Activated CD4-positive, alpha-beta memory T cell treated with anti-CD3 and anti-CD28 coated beads for 36 hours (primary cell): ENCODE data around the gene PER3. TPM values are rescaled to one million over a fixed set of nuclear protein-coding genes. Genes with fewer than 3 reads are reported as not detected.
"Not testable (repeated sequence)": the region's sequence is repeated elsewhere in the genome, so short reads cannot be mapped to it uniquely, and the experiment has no call there.

Source experiments
- CTCF ChIA-PET: fragments of 350-600 bp; sonication (Branson Sonifier 250); formaldehyde crosslinking; loops from one replicate; lab custom pipeline; 2021; ENCODE audit warnings: antibody characterized with exemption, inconsistent platforms; lab: Charles Lee
- POLR2A ChIA-PET: fragments of 350-600 bp; sonication (Branson Sonifier 250); formaldehyde crosslinking; loops from one replicate; lab custom pipeline; 2021; ENCODE audit warnings: antibody characterized with exemption; lab: Charles Lee
- DNase-seq: peaks from one replicate; pipeline ENCODE4 v3.0.0-alpha.2; 2020
- H3K27ac Mint-ChIP-seq: one replicate; pipeline ENCODE4 v1.8.0; 2021; ENCODE audit warnings: mixed read lengths
- H3K27me3 Mint-ChIP-seq: one replicate; pipeline ENCODE4 v1.8.0; 2021; ENCODE audit warnings: mixed read lengths
- H3K36me3 Mint-ChIP-seq: one replicate; pipeline ENCODE4 v1.8.0; 2021; ENCODE audit warnings: mixed read lengths
- H3K4me1 Mint-ChIP-seq: one replicate; pipeline ENCODE4 v1.8.0; 2021; ENCODE audit warnings: low read depth, mixed read lengths
- H3K4me3 Mint-ChIP-seq: one replicate; pipeline ENCODE4 v1.8.0; 2021; ENCODE audit warnings: mild to moderate bottlenecking, mixed read lengths
- H3K9me3 Mint-ChIP-seq: one replicate; pipeline ENCODE4 v1.8.0; 2021; ENCODE audit warnings: mixed read lengths
- intact Hi-C: fragments of 100-400 bp; cut with micrococcal nuclease; formaldehyde crosslinking; loops from one replicate; pipeline ENCODE4 v1.15.1; 2023
- total RNA-seq, 2 experiments: library from RNA; stranded (reverse); gene quantifications; one replicate each; pipeline ENCODE4 v1.2.3, GENCODE V29; 2021

The PER3 gene
- total RNA-seq, 2 experiments from 2014 or later, result 2.3 to 2.9 TPM

- Mint-ChIP-seq H3K4me1 (peaks cover 18% of the 10 kb centered on the region), H3K9me3 (no peaks in the 10 kb centered on the region), H3K4me3 (no peak overlapping the region), H3K36me3 (peaks cover 23% of the 10 kb centered on the region), H3K27ac (no peak overlapping the region), H3K27me3 (no peaks in the 10 kb centered on the region)
- ChIA-PET CTCF (no interaction called here), POLR2A (no interaction called here)
- no peak for DNase-seq
- intact Hi-C loops, result loop anchor here (10.0 kb wide), 1 partner anchor 124 kb away; no protein-coding TSS in a partner anchor
These were observed 3.1 kb upstream of the PER3 start for GRCh38 chr1:7780976-7781375.

GRCh38 chr1:7781501-7781900 lies 2.6 kb upstream of the PER3 start:
- intact Hi-C loops, result loop anchor here (10.0 kb wide), 1 partner anchor 123 kb away; no protein-coding TSS in a partner anchor
- Mint-ChIP-seq H3K4me3 (no peak overlapping the region), H3K27ac (no peak overlapping the region), H3K27me3 (no peaks in the 10 kb centered on the region), H3K36me3 (peaks cover 21% of the 10 kb centered on the region), H3K4me1 (peaks cover 17% of the 10 kb centered on the region), H3K9me3 (no peaks in the 10 kb centered on the region)
- ChIA-PET CTCF (interaction anchor here (0.7 to 1.5 kb wide), 2 partner anchors 28 to 736 kb away, joined by 3 to 5 read pairs; no protein-coding TSS in a partner anchor), POLR2A (no interaction called here)
- DNase-seq, result no peak

DNA sequence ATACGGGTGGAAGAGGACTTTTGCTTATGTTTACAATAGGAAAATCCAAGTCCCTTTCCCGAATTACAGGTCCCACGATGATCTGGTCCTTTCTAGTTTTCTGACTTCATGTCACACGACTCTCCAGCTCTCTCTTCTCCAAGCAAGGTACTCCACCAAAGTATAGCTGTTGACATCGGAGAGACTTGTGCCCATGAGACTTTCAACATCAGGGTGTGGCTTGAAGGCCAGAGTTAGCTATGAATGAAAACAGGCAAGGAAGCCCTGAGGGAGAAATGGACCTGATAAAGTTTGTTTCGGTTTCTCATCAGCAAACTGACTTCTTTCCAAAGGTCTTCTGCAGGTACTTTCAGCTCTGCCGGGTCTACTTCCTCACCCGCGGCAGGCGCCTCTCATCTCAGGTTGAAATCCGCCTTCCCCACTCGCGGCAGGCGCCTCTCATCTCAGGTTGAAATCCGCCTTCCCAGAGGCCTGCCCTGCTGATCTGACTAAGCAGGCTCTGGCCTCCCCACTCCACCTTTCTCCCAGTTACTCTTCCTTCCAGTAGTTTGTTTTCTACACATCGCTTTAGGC lies 2.1 kb upstream of the PER3 start:
- Mint-ChIP-seq H3K4me1 (peaks cover 17% of the 10 kb centered on the region), H3K27me3 (no peaks in the 10 kb centered on the region), H3K27ac (no peak overlapping the region), H3K36me3 (peaks cover 18% of the 10 kb centered on the region), H3K9me3 (no peaks in the 10 kb centered on the region), H3K4me3 (no peak overlapping the region)
- intact Hi-C loops, result loop anchor here (10.0 kb wide), 1 partner anchor 123 kb away; no protein-coding TSS in a partner anchor
- POLR2A ChIA-PET, result no interaction called here
- no peak for DNase-seq
- CTCF ChIA-PET, result interaction anchor here (0.7 to 1.5 kb wide), 2 partner anchors 29 to 737 kb away, joined by 3 to 5 read pairs; no protein-coding TSS in a partner anchor

DNA sequence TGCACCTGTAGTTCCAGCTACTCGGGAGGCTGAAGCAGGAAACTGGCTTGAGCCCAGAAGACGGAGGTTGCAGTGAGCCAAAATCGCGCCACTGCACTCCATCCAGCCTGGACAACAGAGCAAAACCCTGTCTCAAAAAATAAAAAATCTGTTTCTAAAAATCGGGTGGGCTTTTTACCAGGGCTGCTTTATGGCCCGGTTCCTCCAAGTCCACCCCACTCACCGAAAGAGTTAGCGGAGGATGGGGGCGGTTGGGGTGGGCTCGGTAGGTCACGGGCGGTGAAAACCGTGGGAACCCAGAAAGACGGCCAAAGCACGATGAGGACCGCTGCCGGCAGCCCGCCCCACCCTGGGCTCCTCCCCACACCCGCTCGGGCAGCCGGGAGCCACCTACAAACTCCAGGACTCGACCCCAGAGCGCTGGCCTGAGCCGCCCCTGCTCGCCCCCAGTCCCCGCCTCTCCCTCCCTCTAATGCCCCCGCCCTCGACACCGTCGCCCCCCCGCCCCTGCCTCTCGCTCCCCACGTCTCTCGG lies 846 bp upstream of the PER3 start:
- peaks cover 10% of the 10 kb centered on the region for H3K36me3 Mint-ChIP-seq
- no peaks in the 10 kb centered on the region for H3K9me3 Mint-ChIP-seq
- H3K27ac Mint-ChIP-seq, result no peak overlapping the region
- ChIA-PET CTCF (no interaction called here), POLR2A (interaction anchor here (0.6 kb wide), 1 partner anchor 49 kb away, joined by 3 read pairs; no protein-coding TSS in a partner anchor)
- peak; percentile 49 for DNase-seq
- H3K27me3 Mint-ChIP-seq, result no peaks in the 10 kb centered on the region
- peak overlapping the region; percentile 65 for H3K4me3 Mint-ChIP-seq
- H3K4me1 Mint-ChIP-seq, result peaks cover 19% of the 10 kb centered on the region
- intact Hi-C loops, result loop anchor here (10.0 kb wide), 1 partner anchor 122 kb away; no protein-coding TSS in a partner anchor

DNA sequence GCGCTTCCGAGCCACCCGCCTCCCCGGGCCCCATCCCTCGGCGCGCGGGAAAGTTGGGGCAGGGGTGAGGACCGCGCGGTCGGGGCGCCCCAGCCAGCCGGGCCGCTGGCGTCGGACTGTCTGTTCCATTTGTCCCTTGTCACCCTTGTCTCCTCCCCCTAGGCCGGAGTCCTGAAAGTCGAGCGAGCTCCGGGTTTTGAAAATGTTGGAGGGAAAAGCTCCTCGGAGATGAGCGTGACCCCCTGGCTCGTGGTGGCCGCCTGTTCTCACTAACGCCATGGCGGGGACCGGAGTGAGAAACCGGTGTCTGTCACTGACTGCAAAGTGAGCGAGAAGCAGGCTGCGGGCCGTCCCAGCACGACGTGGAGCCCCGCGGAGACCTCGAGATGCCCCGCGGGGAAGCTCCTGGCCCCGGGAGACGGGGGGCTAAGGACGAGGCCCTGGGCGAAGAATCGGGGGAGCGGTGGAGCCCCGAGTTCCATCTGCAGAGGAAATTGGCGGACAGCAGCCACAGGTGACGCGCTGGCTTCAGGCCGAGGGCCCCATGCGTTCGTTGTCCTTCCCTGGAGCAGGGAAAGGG lies 491 bp downstream of the PER3 start:
- intact Hi-C loops, result loop anchor here (1.0 to 10.0 kb wide), 2 partner anchors 13 to 120 kb away; partner anchors contain the start of gene VAMP3
- H3K4me3 Mint-ChIP-seq, result peak overlapping the region; percentile 28
- no peak for DNase-seq
- no peak overlapping the region for H3K27ac Mint-ChIP-seq
- CTCF ChIA-PET, result no interaction called here
- no peaks in the 10 kb centered on the region for H3K9me3 Mint-ChIP-seq
- H3K4me1 Mint-ChIP-seq, result peaks cover 19% of the 10 kb centered on the region
- H3K36me3 Mint-ChIP-seq, result peaks cover 13% of the 10 kb centered on the region
- no peaks in the 10 kb centered on the region for H3K27me3 Mint-ChIP-seq
- POLR2A ChIA-PET, result no interaction called here

GRCh38 chr1:7785108-7785507 lies 1.0 kb downstream of the PER3 start:
- intact Hi-C loops, result loop anchor here (10.0 kb wide), 1 partner anchor 120 kb away; no protein-coding TSS in a partner anchor
- Mint-ChIP-seq H3K27me3 (no peaks in the 10 kb centered on the region), H3K9me3 (peaks cover 4% of the 10 kb centered on the region), H3K4me3 (no peak overlapping the region), H3K27ac (no peak overlapping the region), H3K4me1 (peaks cover 19% of the 10 kb centered on the region), H3K36me3 (peaks cover 16% of the 10 kb centered on the region)
- ChIA-PET CTCF (no interaction called here), POLR2A (no interaction called here)
- DNase-seq, result no peak

GRCh38 chr1:7786795-7787194 lies 2.7 kb downstream of the PER3 start:
- Mint-ChIP-seq H3K36me3 (peaks cover 28% of the 10 kb centered on the region), H3K4me1 (peaks cover 19% of the 10 kb centered on the region), H3K9me3 (peaks cover 19% of the 10 kb centered on the region), H3K27ac (no peak overlapping the region), H3K27me3 (no peaks in the 10 kb centered on the region), H3K4me3 (no peak overlapping the region)
- CTCF ChIA-PET, result no interaction called here
- DNase-seq, result no peak
- POLR2A ChIA-PET, result no interaction called here
- intact Hi-C loops, result loop anchor here (10.0 kb wide), 1 partner anchor 118 kb away; no protein-coding TSS in a partner anchor

DNA sequence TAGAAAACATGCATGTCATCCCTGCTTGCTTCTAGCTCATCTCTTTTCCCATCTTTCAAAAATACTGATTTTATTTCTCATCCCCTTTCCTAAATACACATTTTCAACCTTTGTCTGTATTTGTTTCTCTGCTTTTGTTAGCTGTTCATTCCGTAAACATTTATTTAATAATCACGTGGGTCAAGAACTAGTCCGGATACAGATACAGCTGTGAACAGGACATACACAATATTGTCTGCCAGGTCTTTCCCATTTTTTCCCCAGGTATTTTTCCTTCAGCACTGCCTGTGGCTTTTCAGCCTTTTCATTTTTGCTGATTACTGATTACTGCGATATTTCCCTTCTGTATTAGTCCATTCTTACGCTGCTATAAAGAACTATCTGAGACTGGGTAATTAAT lies 5.7 kb downstream of the PER3 start:
- POLR2A ChIA-PET, result no interaction called here
- H3K27ac Mint-ChIP-seq, result no peak overlapping the region
- peaks cover 4% of the 10 kb centered on the region for H3K4me1 Mint-ChIP-seq
- peaks cover 31% of the 10 kb centered on the region for H3K36me3 Mint-ChIP-seq
- peaks cover 21% of the 10 kb centered on the region for H3K9me3 Mint-ChIP-seq
- H3K4me3 Mint-ChIP-seq, result no peak overlapping the region
- intact Hi-C loops, result loop anchor here (10.0 kb wide), 1 partner anchor 115 kb away; no protein-coding TSS in a partner anchor
- no peaks in the 10 kb centered on the region for H3K27me3 Mint-ChIP-seq
- no peak for DNase-seq
- CTCF ChIA-PET, result interaction anchor here (1.5 to 1.6 kb wide), 2 partner anchors 36 to 121 kb away, joined by 3 to 5 read pairs; no protein-coding TSS in a partner anchor

GRCh38 chr1:7791027-7791426 lies 6.9 kb downstream of the PER3 start:
- H3K27ac Mint-ChIP-seq, H3K4me3 Mint-ChIP-seq, H3K4me1 Mint-ChIP-seq, CTCF ChIA-PET, intact Hi-C loops, H3K27me3 Mint-ChIP-seq, POLR2A ChIA-PET, DNase-seq: not testable (repeated sequence)
- Mint-ChIP-seq H3K36me3 (peaks cover 31% of the 10 kb centered on the region), H3K9me3 (peaks cover 21% of the 10 kb centered on the region)

GRCh38 chr1:7795406-7795805 lies 11.3 kb downstream of the PER3 start:
- no peaks in the 10 kb centered on the region for H3K4me1 Mint-ChIP-seq
- ChIA-PET POLR2A (no interaction called here), CTCF (interaction anchor here (1.7 kb wide), 1 partner anchor 13 kb away, joined by 3 read pairs; no protein-coding TSS in a partner anchor)
- H3K27ac Mint-ChIP-seq, result no peak overlapping the region
- no peak for DNase-seq
- H3K9me3 Mint-ChIP-seq, result peaks cover 14% of the 10 kb centered on the region
- H3K27me3 Mint-ChIP-seq, result no peaks in the 10 kb centered on the region
- H3K4me3 Mint-ChIP-seq, result no peak overlapping the region
- H3K36me3 Mint-ChIP-seq, result peaks cover 14% of the 10 kb centered on the region
- intact Hi-C loops, result no loop called here

DNA sequence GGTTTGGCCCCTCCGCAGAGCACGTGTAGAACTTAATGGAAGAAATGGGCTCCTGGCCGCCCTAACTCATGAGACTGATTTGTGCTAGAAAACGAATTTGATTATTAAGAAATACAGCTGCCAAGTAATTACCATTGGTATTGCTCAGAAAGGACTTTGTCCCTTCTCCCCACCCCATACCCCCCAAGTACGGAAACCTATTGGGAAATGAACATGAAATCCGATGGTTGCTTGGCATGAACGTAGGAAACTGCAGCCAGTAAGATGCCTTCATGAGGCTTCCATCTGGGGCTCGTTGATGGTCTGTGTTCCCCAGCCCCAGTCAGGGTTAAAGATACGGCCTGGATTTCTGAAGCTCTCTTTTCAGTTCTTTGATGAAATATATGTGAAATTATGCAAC lies 21.4 kb downstream of the PER3 start:
- CTCF ChIA-PET, result no interaction called here
- POLR2A ChIA-PET, result no interaction called here
- no peak overlapping the region for H3K4me3 Mint-ChIP-seq
- H3K27me3 Mint-ChIP-seq, result no peaks in the 10 kb centered on the region
- no peak overlapping the region for H3K27ac Mint-ChIP-seq
- H3K36me3 Mint-ChIP-seq, result peaks cover 7% of the 10 kb centered on the region
- no peaks in the 10 kb centered on the region for H3K4me1 Mint-ChIP-seq
- intact Hi-C loops, result no loop called here
- no peak for DNase-seq
- no peaks in the 10 kb centered on the region for H3K9me3 Mint-ChIP-seq

DNA sequence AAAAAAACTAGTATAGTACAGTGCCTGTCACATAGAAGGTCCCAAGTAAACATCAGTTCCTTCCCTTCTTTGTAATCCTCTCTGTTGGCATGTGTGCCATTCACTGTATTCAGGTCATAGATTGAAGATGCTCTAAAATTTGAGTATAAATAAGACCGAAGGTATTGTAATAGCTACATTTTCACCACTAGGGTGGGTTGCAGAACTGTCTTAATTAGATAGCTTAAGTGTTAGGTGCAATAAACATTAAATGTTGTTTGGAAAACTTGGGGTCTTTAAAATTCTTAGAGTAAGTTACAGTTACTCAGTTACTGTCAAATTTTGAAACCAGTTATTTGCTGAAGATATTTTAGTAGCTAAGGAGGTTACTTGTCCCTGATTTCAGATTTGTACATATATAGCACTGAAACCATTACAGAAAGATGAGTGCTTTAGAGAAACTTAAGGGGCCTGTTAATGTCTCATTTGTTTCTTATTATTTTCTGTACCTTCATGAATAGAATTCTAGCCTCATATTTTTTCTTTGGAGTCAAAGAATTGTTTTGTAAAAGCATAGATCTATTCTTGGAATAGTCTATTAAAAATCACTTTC lies 24.3 kb downstream of the PER3 start:
- Mint-ChIP-seq H3K4me1 (no peaks in the 10 kb centered on the region), H3K4me3 (no peak overlapping the region), H3K27ac (no peak overlapping the region), H3K36me3 (peaks cover 24% of the 10 kb centered on the region), H3K9me3 (peaks cover 5% of the 10 kb centered on the region), H3K27me3 (no peaks in the 10 kb centered on the region)
- ChIA-PET CTCF (interaction anchor here (0.6 to 1.6 kb wide), 8 partner anchors 11 to 354 kb away, joined by 3 to 7 read pairs (median 3); no protein-coding TSS in a partner anchor), POLR2A (interaction anchor here (1.1 kb wide), 1 partner anchor 154 kb away, joined by 3 read pairs; no protein-coding TSS in a partner anchor)
- DNase-seq, result no peak
- intact Hi-C loops, result no loop called here
